HEK293T (cell line): Measurements from ENCODE around the gene RARA.
"Not testable (repeated sequence)": the region's sequence is repeated elsewhere in the genome, so short reads cannot be mapped to it uniquely, and the experiment has no call there.

Experiments used
- CTCF ChIA-PET: fragments of 350-600 bp; formaldehyde crosslinking; extraction: SDS; loops from one replicate; lab custom pipeline; 2021; ENCODE audit warnings: antibody characterized with exemption, inconsistent platforms; lab: Yijun Ruan, JAX
- POLR2A ChIA-PET: fragments of 350-600 bp; formaldehyde crosslinking; extraction: SDS; loops from one replicate; lab custom pipeline; 2020; ENCODE audit warnings: antibody characterized with exemption, inconsistent platforms; lab: Yijun Ruan, JAX
- DNase-seq: peaks from one replicate; pipeline ENCODE4 v3.0.0; 2012; ENCODE audit warnings: mixed read lengths; ENCODE audit errors: extremely low spot score
- ARNT ChIP-seq: fragments of 450-650 bp; IDR thresholded peaks from 2 replicates; pipeline ENCODE4 v1.6.1; 2017; ENCODE audit warnings: mild to moderate bottlenecking
- BHLHE40 ChIP-seq: fragments of 450-650 bp; IDR thresholded peaks from 2 replicates; pipeline ENCODE4 v1.6.1; 2016; ENCODE audit warnings: mild to moderate bottlenecking, moderate library complexity, borderline replicate concordance
- CTBP1 ChIP-seq: fragments of 450-650 bp; IDR thresholded peaks from 2 replicates; pipeline ENCODE4 v1.6.1; 2016; ENCODE audit warnings: borderline replicate concordance
- ELF4 ChIP-seq: fragments of 450-650 bp; IDR thresholded peaks from 2 replicates; pipeline ENCODE4 v1.6.1; 2017; ENCODE audit warnings: antibody characterized with exemption
- FOXA1 ChIP-seq: fragments of 450-650 bp; IDR thresholded peaks from 2 replicates; pipeline ENCODE4 v1.6.1; 2016; ENCODE audit warnings: mild to moderate bottlenecking
- FOXK2 ChIP-seq: fragments of 450-650 bp; IDR thresholded peaks from 2 replicates; pipeline ENCODE4 v1.6.1; 2016; ENCODE audit warnings: mild to moderate bottlenecking
- FOXM1 ChIP-seq: fragments of 450-650 bp; IDR thresholded peaks from 2 replicates; pipeline ENCODE4 v1.6.1; 2017; ENCODE audit warnings: mild to moderate bottlenecking, borderline replicate concordance
- HDGF ChIP-seq: fragments of 450-650 bp; IDR thresholded peaks from 2 replicates; pipeline ENCODE4 v1.6.1; 2017; ENCODE audit warnings: antibody characterized with exemption, borderline replicate concordance
- L3MBTL2 ChIP-seq: fragments of 450-650 bp; conservative IDR thresholded peaks from 2 replicates; pipeline ENCODE4 v1.6.1; 2016; ENCODE audit warnings: mild to moderate bottlenecking
- LEF1 ChIP-seq: fragments of 450-650 bp; IDR thresholded peaks from 2 replicates; pipeline ENCODE4 v1.6.1; 2017; ENCODE audit warnings: mild to moderate bottlenecking, borderline replicate concordance
- NFRKB ChIP-seq: fragments of 450-650 bp; IDR thresholded peaks from 2 replicates; pipeline ENCODE4 v1.6.1; 2016; ENCODE audit warnings: mild to moderate bottlenecking, moderate library complexity
- PKNOX1 ChIP-seq: fragments of 450-650 bp; IDR thresholded peaks from 2 replicates; pipeline ENCODE4 v1.6.1; 2016
- SP1 ChIP-seq: fragments of 450-650 bp; IDR thresholded peaks from 2 replicates; pipeline ENCODE4 v1.6.1; 2017
- SUZ12 ChIP-seq: fragments of 450-650 bp; IDR thresholded peaks from 2 replicates; pipeline ENCODE4 v1.6.1; 2016; ENCODE audit warnings: mild to moderate bottlenecking
- TARDBP ChIP-seq: fragments of 450-650 bp; IDR thresholded peaks from 2 replicates; pipeline ENCODE4 v1.6.1; 2016
- ZNF384 ChIP-seq: fragments of 450-650 bp; IDR thresholded peaks from 2 replicates; pipeline ENCODE4 v1.6.1; 2016

RARA gene

GRCh38 chr17:40293363-40293762 is 15.6 kb upstream of the RARA start:
- CTCF ChIA-PET, result interaction anchor here (0.7 to 1.1 kb wide), 2 partner anchors 14 to 61 kb away, joined by 3 to 4 read pairs; no protein-coding TSS in a partner anchor
- POLR2A ChIA-PET, result interaction anchor here (1.3 kb wide), 1 partner anchor 24 kb away, joined by 4 read pairs; no protein-coding TSS in a partner anchor
- TF ChIP-seq BHLHE40 (no peak), FOXM1 (no peak), NFRKB (no peak), FOXK2 (no peak), LEF1 (no peak), TARDBP (no peak)
- no peak for DNase-seq

GRCh38 chr17:40295488-40296436 is 13.2 kb upstream of the RARA start:
- CTCF ChIA-PET, result no interaction called here
- no peak for DNase-seq
- POLR2A ChIA-PET, result interaction anchor here (1.0 to 3.7 kb wide), 2 partner anchors 8 to 11 kb away, joined by 4 to 14 read pairs; partner anchors contain the start of gene CDC6
- TF ChIP-seq BHLHE40, result no peak
- no peak for TF ChIP-seq PKNOX1
- TF ChIP-seq HDGF, result no peak
- no peak for TF ChIP-seq FOXM1
- TF ChIP-seq SUZ12, result no peak
- TF ChIP-seq TARDBP, result no peak

GRCh38 chr17:40297511-40297910 is 11.5 kb upstream of the RARA start:
- CTCF ChIA-PET, result no interaction called here
- POLR2A ChIA-PET, result interaction anchor here (1.6 to 3.7 kb wide), 2 partner anchors 9 to 157 kb away, joined by 4 to 14 read pairs; partner anchors contain the start of genes CASC3 and CDC6
- TF ChIP-seq FOXA1, result no peak
- no peak for TF ChIP-seq FOXK2
- no peak for TF ChIP-seq ARNT
- TF ChIP-seq ELF4, result no peak
- no peak for TF ChIP-seq LEF1
- TF ChIP-seq HDGF, result no peak
- TF ChIP-seq NFRKB, result no peak
- no peak for TF ChIP-seq SP1
- TF ChIP-seq TARDBP, result no peak
- no peak for TF ChIP-seq L3MBTL2
- no peak for TF ChIP-seq PKNOX1
- TF ChIP-seq BHLHE40, result no peak
- TF ChIP-seq CTBP1, result no peak
- TF ChIP-seq SUZ12, result no peak
- no peak for TF ChIP-seq ZNF384
- no peak for TF ChIP-seq FOXM1
- DNase-seq, result no peak

- ChIA-PET CTCF (no interaction called here), POLR2A (interaction anchor here (1.6 to 3.7 kb wide), 2 partner anchors 11 to 158 kb away, joined by 4 to 14 read pairs; partner anchors contain the start of genes CASC3 and CDC6)
- DNase-seq, result no peak
- no peak for TF ChIP-seq TARDBP
- TF ChIP-seq BHLHE40, result no peak
- no peak for TF ChIP-seq SP1
- TF ChIP-seq CTBP1, result no peak
- TF ChIP-seq NFRKB, result no peak
- no peak for TF ChIP-seq FOXM1
- no peak for TF ChIP-seq LEF1
- no peak for TF ChIP-seq ELF4
- no peak for TF ChIP-seq ZNF384
- TF ChIP-seq PKNOX1, result no peak
- TF ChIP-seq L3MBTL2, result no peak
- no peak for TF ChIP-seq HDGF
- no peak for TF ChIP-seq FOXK2
- no peak for TF ChIP-seq ARNT
These were observed 10.3 kb upstream of the RARA start for GRCh38 chr17:40298726-40299125.

- POLR2A ChIA-PET, result interaction anchor here (0.9 to 3.7 kb wide), 4 partner anchors 11 to 159 kb away, joined by 3 to 14 read pairs (median 4); partner anchors contain the start of genes CASC3 and CDC6
- not testable (repeated sequence) for DNase-seq
- CTCF ChIA-PET, result interaction anchor here (0.7 to 1.0 kb wide), 3 partner anchors 8 to 187 kb away, joined by 4 to 6 read pairs (median 4); no protein-coding TSS in a partner anchor
These were observed 9.7 kb upstream of the RARA start for GRCh38 chr17:40299159-40299757.
